Endothelial cell of umbilical vein (primary cell): ENCODE results near the gene NXPH1. TPM values are rescaled to one million over a fixed set of nuclear protein-coding genes. Genes with fewer than 3 reads are reported as not detected.

Experiments
- BruUV-seq: library from RNA; stranded (reverse); fragments of 400-500 nt; replicated peaks from 2 replicates; lab custom pipeline; 2021; lab: Mats Ljungman, UMichigan
- CTCF ChIA-PET: fragments of 300-600, 350-600 bp; sonication (Branson Sonifier 250); formaldehyde crosslinking; loops from one replicate; lab custom pipeline; 2021; ENCODE audit warnings: antibody characterized with exemption, inconsistent platforms; lab: Charles Lee
- POLR2A ChIA-PET: fragments of 300-600, 350-600 bp; sonication (Branson Sonifier 250); formaldehyde crosslinking; loops from one replicate; lab custom pipeline; 2021; ENCODE audit warnings: antibody characterized with exemption, inconsistent platforms; lab: Charles Lee
- DNase-seq: peaks from one replicate; pipeline ENCODE4 v3.0.0-alpha.2; 2011; ENCODE audit warnings: low read depth, low spot score
- FAIRE-seq: peaks from 2 replicates; lab custom pipeline; 2011; peaks lifted over from hg19 to GRCh38; lab: Jason Lieb, UNC
- H2AFZ ChIP-seq: 2 replicates; pipeline ENCODE4 v1.6.0; 2012; ENCODE audit warnings: low read depth, low read length, control low read depth, inconsistent platforms
- H3K27ac ChIP-seq: 2 replicates; pipeline ENCODE4 v1.5.1; 2011; ENCODE audit warnings: low read depth, mild to moderate bottlenecking, control low read depth, low read length, moderate library complexity; ENCODE audit not compliant: insufficient read depth
- H3K27me3 ChIP-seq, 2 experiments: 2 replicates each; pipeline versions ENCODE4 v1.6.0 to v1.6.1; 2011; ENCODE audit warnings: low read length in 2 of 2, mixed read lengths in 1 of 2; ENCODE audit not compliant: control insufficient read depth in 2 of 2, insufficient read depth in 2 of 2
- H3K36me3 ChIP-seq, 2 experiments: 2 replicates in 1 of 2; 3 replicates in 1 of 2; pipeline ENCODE4 v1.5.1; 2011; ENCODE audit warnings: low read length in 2 of 2, mild to moderate bottlenecking in 1 of 2, moderate library complexity in 1 of 2; ENCODE audit not compliant: control insufficient read depth in 2 of 2, insufficient read depth in 2 of 2; ENCODE audit errors: extremely low read depth in 1 of 2
- H3K4me1 ChIP-seq: 3 replicates; pipeline ENCODE4 v1.5.1; 2011; ENCODE audit warnings: mild to moderate bottlenecking, low read length; ENCODE audit not compliant: control insufficient read depth, insufficient read depth; ENCODE audit errors: extremely low read depth
- H3K4me2 ChIP-seq: 2 replicates; pipeline ENCODE4 v1.6.1; 2011; ENCODE audit warnings: low read length, control low read depth, mixed read lengths; ENCODE audit not compliant: insufficient read depth
- H3K4me3 ChIP-seq, 3 experiments: fragments of 200-600 bp in 1 of 3; sonication (generic), shearing (Covaris generic) in 1 of 3; replicated peaks in 1 of 3; 2 replicates each; pipeline ENCODE4 v1.5.1; 2011 to 2016; ENCODE audit warnings: control low read depth in 3 of 3, low read length in 3 of 3, mild to moderate bottlenecking in 2 of 3, inconsistent platforms in 1 of 3, low read depth in 1 of 3, moderate library complexity in 1 of 3; ENCODE audit not compliant: insufficient read depth in 1 of 3
- H3K79me2 ChIP-seq: 2 replicates; pipeline ENCODE4 v1.6.0; 2012; ENCODE audit warnings: low read length, inconsistent platforms; ENCODE audit not compliant: control insufficient read depth, insufficient read depth
- H3K9ac ChIP-seq: replicated peaks from 2 replicates; pipeline ENCODE3; 2011; ENCODE audit warnings: low read length, control low read depth; ENCODE audit not compliant: insufficient read depth; ENCODE audit errors: extremely low read depth
- H3K9me1 ChIP-seq: replicated peaks from 3 replicates; pipeline ENCODE4 v1.6.0; 2011; ENCODE audit warnings: mild to moderate bottlenecking, low read length; ENCODE audit not compliant: control insufficient read depth, insufficient read depth; ENCODE audit errors: extremely low read depth
- H3K9me3 ChIP-seq: replicated peaks from 2 replicates; pipeline ENCODE4 v1.5.1; 2012; ENCODE audit warnings: low read length, inconsistent platforms; ENCODE audit not compliant: control insufficient read depth, insufficient read depth
- H4K20me1 ChIP-seq: replicated peaks from 2 replicates; pipeline ENCODE3; 2011; ENCODE audit warnings: mild to moderate bottlenecking, low read length; ENCODE audit not compliant: control insufficient read depth, insufficient read depth; ENCODE audit errors: extremely low read depth
- EZH2 ChIP-seq: IDR thresholded peaks from 2 replicates; pipeline ENCODE4 v1.6.1; 2012; ENCODE audit warnings: borderline replicate concordance, low read depth, mild to moderate bottlenecking, moderate library complexity, low read length, inconsistent platforms; ENCODE audit not compliant: severe bottlenecking
- FOS ChIP-seq: IDR thresholded peaks from 2 replicates; pipeline ENCODE4 v1.6.1; 2011; ENCODE audit warnings: mild to moderate bottlenecking, low read length, moderate library complexity, borderline replicate concordance; ENCODE audit not compliant: insufficient read depth
- GATA2 ChIP-seq: IDR thresholded peaks from 2 replicates; pipeline ENCODE4 v1.7.0; 2011; ENCODE audit warnings: low read depth, mild to moderate bottlenecking, moderate library complexity, mixed read lengths, low read length; ENCODE audit not compliant: insufficient read length, insufficient read depth
- JUN ChIP-seq: IDR thresholded peaks from 2 replicates; pipeline ENCODE4 v1.6.1; 2011; ENCODE audit warnings: borderline replicate concordance, low read depth; ENCODE audit not compliant: insufficient read length, insufficient read depth
- MYC ChIP-seq: IDR thresholded peaks from one replicate; pipeline ENCODE4 v1.6.1; 2011; ENCODE audit warnings: mild to moderate bottlenecking, low read depth, low read length
- POLR2A ChIP-seq: IDR thresholded peaks from 2 replicates; pipeline ENCODE4 v1.6.1; 2012; ENCODE audit warnings: low read depth, mild to moderate bottlenecking, control low read depth, low read length
- POLR2AphosphoS5 ChIP-seq: IDR thresholded peaks from 2 replicates; pipeline ENCODE4 v1.6.1; 2012; ENCODE audit warnings: low read depth, mild to moderate bottlenecking, control low read depth, low read length, moderate library complexity; ENCODE audit not compliant: insufficient read depth
- dilution Hi-C: fragments of 300-500 bp; cut with MboI; formaldehyde crosslinking; loops from one replicate; pipeline ENCODE4 v1.15.0; 2019; ENCODE audit warnings: low sequenced_read_pairs; ENCODE audit not compliant: extremely low pct_ligation_motif_present
- intact Hi-C: fragments of 100-400 bp; cut with micrococcal nuclease; formaldehyde crosslinking; loops from one replicate; pipeline ENCODE4 v1.10.0; 2022
- polyA plus RNA-seq, 4 experiments: library from polyadenylated mRNA; depleted of rRNA in 3 of 4; stranded (reverse) in 3 of 4; unstranded in 1 of 4; fragments of >200 nt; gene quantifications; 2 replicates each; pipeline versions ENCODE4 v1.2.1 to v1.2.3, GENCODE V29; 2011 to 2012; ENCODE audit warnings: missing spikeins in 1 of 4
- total RNA-seq: library from RNA; stranded (reverse); gene quantifications from 2 replicates; pipeline ENCODE4 v1.2.3, GENCODE V29; 2021
- TF ChIP-seq, protein P1 (sequence below), 2 donors: IDR thresholded peaks; 1 replicate in 1 of 2; 2 replicates in 1 of 2; pipeline ENCODE4 v1.5.1; 2011; ENCODE audit warnings: low read length in 2 of 2, mild to moderate bottlenecking in 2 of 2, moderate library complexity in 2 of 2, control low read depth in 1 of 2, inconsistent platforms in 1 of 2, low read depth in 1 of 2; ENCODE audit not compliant: insufficient read depth in 1 of 2; ENCODE audit errors: extremely low read depth in 1 of 2
- TF ChIP-seq, protein P2 (sequence below): IDR thresholded peaks from 2 replicates; pipeline ENCODE4 v1.6.1; 2011; ENCODE audit not compliant: insufficient read depth, insufficient read length

The NXPH1 gene
- total and polyA plus RNA-seq, 2 donors (not counting 3 experiments of a cell fraction or from before 2014, with no cell fraction given): not detected

DNA sequence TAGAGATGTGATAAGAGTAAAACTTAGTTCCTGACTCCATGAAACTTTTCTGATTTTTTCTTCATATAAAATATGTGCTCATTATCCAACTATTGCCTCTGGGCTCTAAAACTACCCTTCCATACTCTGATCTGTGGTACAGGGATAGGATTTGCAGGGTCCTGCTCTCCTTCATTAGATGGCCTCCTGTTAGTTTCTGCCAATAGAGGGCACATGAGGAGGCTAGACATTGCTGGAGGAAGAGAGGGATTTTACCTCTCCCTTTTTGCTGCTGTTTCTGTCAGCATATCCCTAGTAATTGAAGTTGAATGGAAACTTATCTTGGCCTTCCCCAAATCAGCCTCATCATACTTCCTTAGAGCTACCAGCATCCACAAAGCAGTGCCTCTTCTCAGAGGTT, 269.4 kb downstream of the NXPH1 start:
- no peak overlapping the region for H3K4me2 ChIP-seq
- ChIA-PET POLR2A (no interaction called here), CTCF (no interaction called here)
- FAIRE-seq: no peak
- H3K9me3 ChIP-seq: peaks cover 4% of the 10 kb centered on the region
- H3K4me3 ChIP-seq: no peak overlapping the region
- H3K79me2 ChIP-seq: no peaks in the 10 kb centered on the region
- H2AFZ ChIP-seq: no peak overlapping the region
- H3K9me1 ChIP-seq: no peaks in the 10 kb centered on the region
- dilution Hi-C loops: no loop called here
- no peak for TF ChIP-seq POLR2AphosphoS5
- no peak for TF ChIP-seq FOS
- no peak for TF ChIP-seq GATA2
- no peak for TF ChIP-seq MYC
- no peak for TF ChIP-seq EZH2
- TF ChIP-seq JUN: no peak
- no peak for TF ChIP-seq POLR2A
- TF ChIP-seq, protein P1, sequence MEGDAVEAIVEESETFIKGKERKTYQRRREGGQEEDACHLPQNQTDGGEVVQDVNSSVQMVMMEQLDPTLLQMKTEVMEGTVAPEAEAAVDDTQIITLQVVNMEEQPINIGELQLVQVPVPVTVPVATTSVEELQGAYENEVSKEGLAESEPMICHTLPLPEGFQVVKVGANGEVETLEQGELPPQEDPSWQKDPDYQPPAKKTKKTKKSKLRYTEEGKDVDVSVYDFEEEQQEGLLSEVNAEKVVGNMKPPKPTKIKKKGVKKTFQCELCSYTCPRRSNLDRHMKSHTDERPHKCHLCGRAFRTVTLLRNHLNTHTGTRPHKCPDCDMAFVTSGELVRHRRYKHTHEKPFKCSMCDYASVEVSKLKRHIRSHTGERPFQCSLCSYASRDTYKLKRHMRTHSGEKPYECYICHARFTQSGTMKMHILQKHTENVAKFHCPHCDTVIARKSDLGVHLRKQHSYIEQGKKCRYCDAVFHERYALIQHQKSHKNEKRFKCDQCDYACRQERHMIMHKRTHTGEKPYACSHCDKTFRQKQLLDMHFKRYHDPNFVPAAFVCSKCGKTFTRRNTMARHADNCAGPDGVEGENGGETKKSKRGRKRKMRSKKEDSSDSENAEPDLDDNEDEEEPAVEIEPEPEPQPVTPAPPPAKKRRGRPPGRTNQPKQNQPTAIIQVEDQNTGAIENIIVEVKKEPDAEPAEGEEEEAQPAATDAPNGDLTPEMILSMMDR (IDR thresholded peaks at IDR 0.05; ENCODE audit: extremely low read depth in 1 of 2, insufficient read depth in 1 of 2, low read depth in 1 of 2, low read length in 2 of 2): no peak
- TF ChIP-seq, protein P2, sequence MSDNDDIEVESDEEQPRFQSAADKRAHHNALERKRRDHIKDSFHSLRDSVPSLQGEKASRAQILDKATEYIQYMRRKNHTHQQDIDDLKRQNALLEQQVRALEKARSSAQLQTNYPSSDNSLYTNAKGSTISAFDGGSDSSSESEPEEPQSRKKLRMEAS: no peak
- H3K9ac ChIP-seq: no peak overlapping the region
- no peak for DNase-seq
- intact Hi-C loops: no loop called here
- H3K27ac ChIP-seq: no peak overlapping the region
- no TSS peak for BruUV-seq
- no peaks in the 10 kb centered on the region for H3K36me3 ChIP-seq
- no peaks in the 10 kb centered on the region for H3K4me1 ChIP-seq
- no peaks in the 10 kb centered on the region for H4K20me1 ChIP-seq
- H3K27me3 ChIP-seq: no peaks in the 10 kb centered on the region
